Middle frontal gyrus (tissue), 1 donor: ENCODE measurements around the gene SPATS2L.

Experiments used
- DNase-seq: peaks from one replicate; pipeline ENCODE4 v3.0.0-alpha.2; 2015; ENCODE audit warnings: low spot score; ENCODE audit errors: extremely low spot score

SPATS2L gene

GRCh38 chr2:200466425-200467418 is 160.2 kb downstream of the SPATS2L start:
- no peak for DNase-seq

- DNase-seq, result no peak
These were observed 161.6 kb downstream of the SPATS2L start for GRCh38 chr2:200467806-200468681.

DNA sequence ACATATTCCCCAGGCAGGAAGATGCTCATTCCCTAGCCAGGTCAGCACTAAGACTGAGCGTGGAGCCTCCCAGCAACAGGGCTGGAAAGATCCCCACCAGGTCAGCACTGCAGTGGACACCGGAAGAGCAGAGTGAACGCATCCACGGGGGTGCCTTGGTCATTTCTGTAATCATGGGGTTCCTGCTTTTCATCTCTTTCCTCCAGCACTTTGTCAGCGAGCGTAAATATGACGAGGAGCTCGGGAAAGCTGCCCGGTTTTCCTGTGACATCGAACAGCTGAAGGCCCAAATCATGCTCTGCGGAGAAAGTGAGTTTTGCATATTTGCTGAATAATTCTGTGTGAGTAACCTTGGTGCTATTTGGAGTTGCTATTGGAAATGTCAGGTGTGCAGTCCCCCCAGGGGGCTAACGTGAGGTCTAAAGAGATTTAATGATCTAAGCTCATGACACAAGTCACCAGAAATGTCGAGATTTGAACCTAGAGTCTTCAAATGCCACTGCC is 163.3 kb downstream of the SPATS2L start:
- no peak for DNase-seq

DNA sequence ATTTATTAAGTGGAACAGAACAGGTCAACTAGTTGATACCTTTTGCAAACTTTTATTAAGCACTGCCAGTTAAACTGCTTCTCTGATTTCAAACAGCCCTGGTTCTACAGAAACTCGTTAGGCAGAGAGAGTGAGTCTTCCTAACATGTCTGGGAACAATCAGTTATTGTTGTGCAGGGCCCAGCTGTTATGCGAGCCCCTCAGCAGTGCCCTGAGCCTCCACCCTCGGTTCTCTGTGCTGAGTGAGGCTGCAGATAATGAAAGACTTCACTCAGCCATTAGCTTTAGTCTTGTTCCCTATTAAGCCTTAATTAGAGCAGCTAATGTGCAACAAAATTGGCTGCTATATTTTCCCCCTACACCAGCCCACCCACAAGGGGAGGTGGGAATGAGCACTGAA is 163.7 kb downstream of the SPATS2L start:
- peak; percentile 66 for DNase-seq

DNA sequence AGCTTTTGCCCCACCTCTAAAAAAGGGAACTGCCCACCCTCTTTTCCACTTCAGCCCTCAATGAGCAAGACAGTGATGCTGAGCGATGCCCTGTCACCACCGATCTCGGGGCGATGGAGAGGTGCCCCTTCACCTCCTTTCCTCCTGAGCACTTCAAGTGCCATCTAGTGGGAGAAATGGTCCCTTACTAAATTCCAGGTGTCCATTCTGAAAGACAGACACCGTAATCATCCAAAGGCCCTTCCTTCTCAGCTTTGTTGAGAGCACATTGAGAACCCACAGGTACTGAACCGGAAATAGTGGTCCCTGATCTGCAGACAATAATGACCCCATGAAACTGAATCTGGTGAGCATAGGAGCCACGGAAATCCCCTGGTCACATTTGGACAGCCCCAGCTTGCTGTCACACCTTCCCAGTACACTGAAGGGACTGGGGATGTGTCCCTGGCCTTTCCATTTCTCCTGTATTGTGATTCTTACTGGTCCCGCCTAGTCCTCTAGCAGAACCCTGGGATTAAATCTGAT is 164.9 kb downstream of the SPATS2L start:
- DNase-seq, result no peak

DNA sequence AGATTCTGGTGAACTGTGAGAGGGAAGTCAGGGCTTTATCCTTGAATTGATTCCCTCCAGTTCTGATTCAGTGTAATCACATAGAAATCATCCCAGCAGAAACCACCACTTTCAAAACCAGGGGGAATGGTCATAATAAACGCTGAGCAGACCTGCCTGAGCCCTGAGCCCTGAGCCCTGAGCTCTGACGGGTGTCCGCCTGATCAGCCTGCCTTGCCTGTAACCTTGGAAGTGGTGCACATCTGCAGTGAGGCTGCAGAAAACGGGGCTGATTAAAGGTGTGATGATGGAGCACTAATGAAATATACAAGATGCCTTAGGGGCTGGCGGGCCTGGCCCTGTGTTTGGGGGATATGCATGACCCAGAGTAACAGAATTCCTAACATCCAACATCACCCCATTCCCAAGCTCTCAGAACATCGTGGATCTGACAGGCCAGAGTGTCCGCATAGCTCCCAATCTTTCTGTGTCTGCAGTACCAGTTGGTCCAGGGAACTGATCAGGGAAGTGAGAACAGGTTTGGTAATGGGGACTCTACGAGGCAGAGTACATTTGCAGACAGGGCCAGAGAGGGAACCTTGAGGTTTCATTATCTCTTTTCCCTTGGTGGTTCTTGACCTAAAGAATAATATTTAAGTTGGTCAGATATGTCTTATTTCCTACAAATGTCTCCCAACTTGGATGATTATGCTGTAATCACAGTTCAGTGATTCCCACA is 165.6 kb downstream of the SPATS2L start:
- no peak for DNase-seq

GRCh38 chr2:200472853-200473464 is 166.5 kb downstream of the SPATS2L start:
- DNase-seq, result no peak

DNA sequence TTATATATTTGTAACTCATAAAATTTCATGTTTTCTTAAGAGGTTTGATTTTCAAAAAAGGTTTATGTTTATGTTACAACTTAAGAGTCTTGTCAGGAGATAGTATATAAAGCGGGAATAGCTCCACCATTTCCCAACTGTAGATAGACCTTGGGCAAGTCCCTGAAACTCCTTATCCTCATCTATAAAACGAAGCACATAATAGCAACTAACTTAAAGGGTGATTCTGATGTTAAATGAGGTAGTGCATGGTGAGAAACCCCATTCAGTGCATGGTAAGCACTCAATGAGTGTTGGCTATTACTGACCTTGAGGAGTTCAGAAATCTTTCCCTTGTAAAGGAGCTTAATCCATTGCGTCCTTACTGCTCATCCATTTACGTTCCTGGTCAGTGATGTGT is 169.3 kb downstream of the SPATS2L start:
- no peak for DNase-seq

DNA sequence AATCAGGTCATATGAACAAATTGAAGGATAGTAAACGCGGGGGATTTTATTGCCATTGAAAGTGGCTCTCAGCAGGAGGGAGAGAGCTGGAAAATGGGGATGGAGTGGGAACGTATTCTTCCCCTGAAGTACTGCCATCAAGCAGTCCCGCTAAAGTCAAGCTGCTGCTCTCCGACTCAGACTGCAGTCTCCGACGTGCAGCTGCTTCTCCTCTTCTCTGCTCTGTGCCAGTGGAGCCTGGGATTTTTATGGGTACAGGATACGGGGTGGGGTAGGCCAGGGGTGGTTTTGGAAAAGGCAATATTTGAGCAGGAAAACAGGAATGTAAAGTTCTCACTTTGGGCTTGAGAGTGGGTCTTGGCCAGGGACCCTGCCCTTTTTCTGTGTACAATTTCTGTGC is 170.3 kb downstream of the SPATS2L start:
- no peak for DNase-seq

- no peak for DNase-seq
These were observed 171.2 kb downstream of the SPATS2L start for GRCh38 chr2:200477667-200478131.

DNA sequence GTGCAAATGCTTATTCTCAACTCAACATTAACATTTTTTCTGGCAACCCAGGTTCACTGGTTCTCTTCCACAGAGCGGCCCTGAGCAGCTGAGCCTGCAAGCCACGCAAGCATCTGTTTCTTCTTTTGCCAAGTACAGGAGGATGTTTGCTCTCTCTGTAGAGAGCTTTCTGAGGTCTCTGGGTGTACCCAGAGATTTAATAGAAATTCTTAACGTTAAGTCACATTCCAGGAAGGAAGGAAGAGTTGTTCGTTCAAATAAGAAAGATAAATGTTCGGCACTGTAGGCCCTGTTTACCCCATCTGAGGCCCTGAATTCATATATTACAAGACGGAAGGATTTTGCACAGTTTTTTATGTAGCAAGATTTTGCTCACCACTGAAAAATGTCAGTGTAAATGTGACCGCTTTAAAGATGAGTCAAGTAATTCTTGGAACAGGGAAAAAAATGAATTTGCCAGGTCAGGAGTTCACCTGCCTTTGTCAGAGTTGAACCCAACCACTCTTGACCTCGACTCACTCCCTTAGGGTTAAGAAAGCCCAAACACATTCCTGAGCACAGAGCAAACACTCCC is 173.3 kb downstream of the SPATS2L start:
- no peak for DNase-seq

DNA sequence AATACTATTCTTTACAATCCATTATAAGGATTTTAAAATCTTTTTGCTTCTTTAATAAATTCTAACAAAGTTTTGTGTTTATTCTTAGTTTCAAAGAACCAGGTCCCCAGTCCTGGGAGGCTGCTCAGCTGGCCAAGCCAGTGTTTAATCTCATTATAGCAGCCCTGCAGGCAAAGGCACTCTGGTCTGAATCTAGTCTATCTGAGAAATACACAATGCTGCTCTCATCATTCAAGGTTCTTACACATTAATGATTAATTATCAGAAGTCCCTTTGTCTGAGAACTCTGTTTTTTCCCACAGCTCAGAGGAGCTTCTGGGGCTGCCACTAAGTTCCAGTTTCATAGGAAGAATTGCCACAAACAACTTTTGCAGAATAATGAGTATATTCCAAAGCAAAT is 175.7 kb downstream of the SPATS2L start:
- DNase-seq, result no peak

GRCh38 chr2:200483729-200484198 is 177.3 kb downstream of the SPATS2L start:
- DNase-seq, result no peak

DNA sequence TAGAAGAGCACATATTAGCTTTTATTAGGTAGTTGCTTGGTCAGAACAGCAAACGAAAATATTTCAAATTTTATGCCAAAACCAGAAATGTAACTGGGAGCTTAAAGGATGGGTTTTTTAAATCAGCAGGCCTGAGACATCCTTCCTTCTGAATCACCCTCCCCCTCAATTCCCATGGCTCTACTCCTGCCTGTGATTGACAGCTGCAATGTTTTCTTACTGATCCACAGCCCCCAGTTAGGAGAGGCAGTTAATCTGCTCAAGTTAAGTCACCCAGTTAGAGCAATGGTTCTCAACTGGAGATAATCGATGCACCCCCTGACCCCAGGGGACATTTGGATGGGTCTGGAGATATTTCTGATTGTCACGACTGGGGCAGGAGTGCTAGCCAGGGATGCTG is 178.4 kb downstream of the SPATS2L start:
- DNase-seq, result no peak

DNA sequence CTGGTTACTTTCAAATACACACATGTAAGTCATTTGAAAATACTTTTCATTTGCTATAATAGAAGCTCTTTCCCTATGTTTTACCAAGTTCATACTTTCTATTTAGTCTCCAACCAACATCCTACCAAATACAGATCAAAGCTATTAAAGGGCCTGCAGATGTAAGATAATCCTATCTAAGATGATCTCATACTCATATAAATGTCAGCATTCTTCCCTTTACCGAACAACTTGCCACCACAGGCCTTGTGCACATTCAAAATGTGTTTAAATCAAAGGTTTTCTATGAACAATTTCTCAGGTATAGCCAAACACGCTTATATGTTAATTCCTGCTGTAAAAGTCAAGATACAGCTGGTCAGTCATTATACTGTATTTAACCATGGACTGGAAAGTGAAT is 180.0 kb downstream of the SPATS2L start:
- DNase-seq, result no peak

DNA sequence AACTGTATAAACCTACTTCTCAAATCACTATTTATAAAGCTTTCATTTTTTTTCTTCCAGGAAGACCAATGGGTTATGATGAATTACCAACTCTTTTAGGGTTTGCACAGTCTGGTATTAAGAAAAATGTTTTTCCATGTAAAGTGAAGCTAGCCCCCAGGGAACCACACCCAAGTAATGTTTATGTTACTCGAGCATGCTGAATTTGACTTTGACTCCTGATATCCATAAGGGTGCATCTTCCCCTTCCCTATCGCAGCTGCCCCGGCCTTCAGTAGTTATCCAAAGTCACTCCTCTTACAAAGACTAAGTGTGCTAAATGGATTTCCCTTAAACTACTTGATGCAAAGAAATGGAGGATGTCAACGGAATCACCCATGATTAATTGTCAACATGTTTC is 181.7 kb downstream of the SPATS2L start:
- no peak for DNase-seq

GRCh38 chr2:200490001-200490400 is 183.5 kb downstream of the SPATS2L start:
- no peak for DNase-seq

DNA sequence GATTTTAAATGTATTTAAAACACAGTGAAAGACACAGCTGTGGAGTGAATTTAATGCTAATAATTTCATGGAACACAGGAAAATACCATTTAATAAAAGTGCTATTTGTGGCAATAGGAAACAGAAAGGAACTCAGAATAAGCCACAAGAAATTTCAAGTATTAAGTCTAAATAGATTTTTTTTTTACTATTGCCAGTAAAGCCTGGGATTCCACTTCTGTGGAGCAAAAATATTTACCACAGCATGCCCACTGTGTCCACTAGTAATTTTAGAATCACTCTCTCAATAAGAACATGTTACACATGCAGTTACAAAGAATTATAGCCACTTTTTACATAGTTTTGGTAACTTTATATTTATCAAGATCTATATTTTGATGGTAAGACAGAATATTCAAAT is 186.2 kb downstream of the SPATS2L start:
- DNase-seq, result no peak

GRCh38 chr2:200494048-200494447 is 187.6 kb downstream of the SPATS2L start:
- DNase-seq, result no peak

DNA sequence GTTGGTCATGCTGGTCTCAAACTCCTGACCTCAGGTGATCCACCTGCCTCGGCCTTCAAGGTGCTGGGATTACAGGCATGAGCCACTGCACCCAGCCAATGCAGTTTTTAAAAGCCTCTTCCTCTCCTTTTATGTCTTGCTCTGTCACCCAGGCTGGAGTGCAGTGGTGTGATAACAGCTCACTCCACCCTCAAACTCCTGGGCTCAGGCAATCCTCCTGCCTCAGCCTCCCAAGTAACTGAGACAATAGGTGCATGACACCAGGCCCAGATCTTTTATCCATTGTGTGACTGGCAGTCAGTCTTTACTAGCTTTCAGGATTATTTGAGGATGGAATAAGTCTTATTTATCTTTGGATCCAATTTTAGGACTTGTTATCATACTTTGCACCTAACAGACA is 190.2 kb downstream of the SPATS2L start:
- DNase-seq, result no peak
